HL-60 (cell line): ENCODE results near the gene MAEA.

ENCODE experiments used
- POLR2AphosphoS5 ChIP-seq: IDR thresholded peaks from 2 replicates; pipeline ENCODE4 v1.6.1; 2012; ENCODE audit warnings: low read depth
- TF ChIP-seq, protein P1 (sequence below): IDR thresholded peaks from one replicate; pipeline ENCODE4 v1.5.1; 2011; ENCODE audit warnings: low read length, control low read depth, inconsistent platforms; ENCODE audit not compliant: insufficient read depth
- TF ChIP-seq, protein P2 (sequence below): IDR thresholded peaks from 2 replicates; pipeline ENCODE4 v1.6.1; 2012; ENCODE audit warnings: low read depth; ENCODE audit not compliant: insufficient replicate concordance

DNA sequence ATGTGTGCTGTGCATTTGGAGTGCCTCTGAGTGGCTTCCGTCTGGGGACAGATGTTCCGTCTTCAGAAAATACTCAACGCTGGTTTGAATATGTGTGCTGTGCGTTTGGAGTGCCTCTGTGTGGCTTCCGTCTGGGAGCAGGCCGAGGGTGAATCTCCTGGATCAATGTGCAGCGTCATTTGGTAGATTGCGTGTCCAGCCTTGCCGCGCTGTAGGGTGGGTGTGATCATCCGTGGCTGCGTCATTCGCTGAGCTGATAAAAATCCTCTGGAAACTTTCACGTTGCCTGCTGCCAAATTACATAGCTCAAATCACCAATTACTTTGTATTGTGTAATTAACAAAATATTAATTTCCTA is 69.4 kb downstream of the MAEA start:
- TF ChIP-seq, protein P1, sequence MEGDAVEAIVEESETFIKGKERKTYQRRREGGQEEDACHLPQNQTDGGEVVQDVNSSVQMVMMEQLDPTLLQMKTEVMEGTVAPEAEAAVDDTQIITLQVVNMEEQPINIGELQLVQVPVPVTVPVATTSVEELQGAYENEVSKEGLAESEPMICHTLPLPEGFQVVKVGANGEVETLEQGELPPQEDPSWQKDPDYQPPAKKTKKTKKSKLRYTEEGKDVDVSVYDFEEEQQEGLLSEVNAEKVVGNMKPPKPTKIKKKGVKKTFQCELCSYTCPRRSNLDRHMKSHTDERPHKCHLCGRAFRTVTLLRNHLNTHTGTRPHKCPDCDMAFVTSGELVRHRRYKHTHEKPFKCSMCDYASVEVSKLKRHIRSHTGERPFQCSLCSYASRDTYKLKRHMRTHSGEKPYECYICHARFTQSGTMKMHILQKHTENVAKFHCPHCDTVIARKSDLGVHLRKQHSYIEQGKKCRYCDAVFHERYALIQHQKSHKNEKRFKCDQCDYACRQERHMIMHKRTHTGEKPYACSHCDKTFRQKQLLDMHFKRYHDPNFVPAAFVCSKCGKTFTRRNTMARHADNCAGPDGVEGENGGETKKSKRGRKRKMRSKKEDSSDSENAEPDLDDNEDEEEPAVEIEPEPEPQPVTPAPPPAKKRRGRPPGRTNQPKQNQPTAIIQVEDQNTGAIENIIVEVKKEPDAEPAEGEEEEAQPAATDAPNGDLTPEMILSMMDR = no peak
- TF ChIP-seq, protein P2, sequence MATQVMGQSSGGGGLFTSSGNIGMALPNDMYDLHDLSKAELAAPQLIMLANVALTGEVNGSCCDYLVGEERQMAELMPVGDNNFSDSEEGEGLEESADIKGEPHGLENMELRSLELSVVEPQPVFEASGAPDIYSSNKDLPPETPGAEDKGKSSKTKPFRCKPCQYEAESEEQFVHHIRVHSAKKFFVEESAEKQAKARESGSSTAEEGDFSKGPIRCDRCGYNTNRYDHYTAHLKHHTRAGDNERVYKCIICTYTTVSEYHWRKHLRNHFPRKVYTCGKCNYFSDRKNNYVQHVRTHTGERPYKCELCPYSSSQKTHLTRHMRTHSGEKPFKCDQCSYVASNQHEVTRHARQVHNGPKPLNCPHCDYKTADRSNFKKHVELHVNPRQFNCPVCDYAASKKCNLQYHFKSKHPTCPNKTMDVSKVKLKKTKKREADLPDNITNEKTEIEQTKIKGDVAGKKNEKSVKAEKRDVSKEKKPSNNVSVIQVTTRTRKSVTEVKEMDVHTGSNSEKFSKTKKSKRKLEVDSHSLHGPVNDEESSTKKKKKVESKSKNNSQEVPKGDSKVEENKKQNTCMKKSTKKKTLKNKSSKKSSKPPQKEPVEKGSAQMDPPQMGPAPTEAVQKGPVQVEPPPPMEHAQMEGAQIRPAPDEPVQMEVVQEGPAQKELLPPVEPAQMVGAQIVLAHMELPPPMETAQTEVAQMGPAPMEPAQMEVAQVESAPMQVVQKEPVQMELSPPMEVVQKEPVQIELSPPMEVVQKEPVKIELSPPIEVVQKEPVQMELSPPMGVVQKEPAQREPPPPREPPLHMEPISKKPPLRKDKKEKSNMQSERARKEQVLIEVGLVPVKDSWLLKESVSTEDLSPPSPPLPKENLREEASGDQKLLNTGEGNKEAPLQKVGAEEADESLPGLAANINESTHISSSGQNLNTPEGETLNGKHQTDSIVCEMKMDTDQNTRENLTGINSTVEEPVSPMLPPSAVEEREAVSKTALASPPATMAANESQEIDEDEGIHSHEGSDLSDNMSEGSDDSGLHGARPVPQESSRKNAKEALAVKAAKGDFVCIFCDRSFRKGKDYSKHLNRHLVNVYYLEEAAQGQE = no peak
- no peak for TF ChIP-seq POLR2AphosphoS5
